NCI-H1694 (cell line): Measurements from ENCODE around the gene SS18L1.
"Not testable (repeated sequence)": the region's sequence is repeated elsewhere in the genome, so short reads cannot be mapped to it uniquely, and the experiment has no call there.

ENCODE experiments used
- DNase-seq: peaks from one replicate; lab custom pipeline; 2025; lab: John Stamatoyannopoulos, UW

Gene SS18L1

DNA sequence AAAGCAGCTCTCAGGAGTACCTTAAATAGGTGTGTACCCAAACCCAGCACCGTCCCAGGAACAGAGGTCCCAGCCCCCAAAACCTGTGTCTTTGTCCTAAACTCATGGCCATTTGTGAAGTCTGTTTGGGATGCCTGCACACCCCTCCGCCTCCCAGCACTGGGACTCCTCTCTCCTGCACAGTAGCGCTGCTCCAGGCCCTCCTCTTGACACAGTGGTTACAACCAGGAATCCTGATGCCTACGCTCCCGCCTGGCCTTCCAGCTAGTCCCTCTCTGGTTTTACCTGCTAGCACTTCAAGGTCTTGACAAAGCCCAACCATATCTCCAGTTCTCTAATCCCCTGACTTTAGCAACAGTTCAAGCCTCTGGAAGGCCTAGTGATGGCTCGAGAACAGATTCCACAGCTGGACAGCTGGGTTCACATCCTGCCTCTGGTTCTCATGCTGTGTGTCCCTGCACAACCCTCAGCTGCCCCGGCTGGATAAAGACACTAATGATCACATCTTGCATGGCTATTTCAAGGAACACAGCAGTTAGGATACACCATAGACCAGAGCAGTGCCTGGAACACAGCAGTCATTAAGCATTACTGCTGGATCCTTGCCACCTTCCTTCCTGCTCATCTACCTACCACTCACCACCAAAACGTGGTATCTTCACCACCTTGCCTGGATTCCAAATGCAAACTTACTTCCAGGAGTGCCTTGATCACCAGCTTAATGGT is 5.9 kb upstream of the SS18L1 start:
- DNase-seq: no peak

DNA sequence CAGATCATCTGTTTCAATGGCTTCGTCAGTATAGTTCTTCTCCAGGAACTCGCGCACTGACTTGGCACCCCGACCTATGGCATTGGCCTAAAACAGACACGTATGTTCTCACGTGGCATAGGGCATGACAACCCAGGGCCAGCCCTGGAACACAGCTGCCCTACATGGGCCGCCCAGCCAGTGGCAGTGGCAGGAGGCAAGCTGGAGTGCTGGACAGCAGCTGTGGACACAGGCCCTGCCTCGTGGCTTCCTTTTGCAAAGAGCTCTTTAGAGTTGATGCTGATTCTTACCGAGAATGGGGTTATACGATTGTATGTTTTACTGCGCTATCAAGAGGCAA is 5.4 kb upstream of the SS18L1 start:
- DNase-seq: no peak

DNA sequence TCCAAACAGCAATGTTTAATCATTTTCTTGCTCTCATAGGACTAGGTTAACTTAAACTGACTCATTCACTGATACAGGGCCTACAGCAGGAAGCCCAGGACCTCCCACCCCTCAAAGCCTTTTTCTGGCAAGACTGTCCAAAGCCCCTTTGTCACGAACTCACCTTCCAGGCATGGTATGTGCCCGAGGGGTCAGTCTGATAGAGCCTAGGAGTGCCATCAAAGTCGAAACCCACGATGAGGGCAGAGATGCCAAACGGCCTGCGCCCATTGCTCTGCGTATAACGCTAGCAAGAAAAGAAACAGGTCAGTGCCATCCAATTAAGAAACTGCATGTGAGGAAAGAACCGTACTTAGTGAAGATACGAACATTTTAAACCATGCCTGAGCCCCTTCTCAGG is 4.7 kb upstream of the SS18L1 start:
- no peak for DNase-seq

DNA sequence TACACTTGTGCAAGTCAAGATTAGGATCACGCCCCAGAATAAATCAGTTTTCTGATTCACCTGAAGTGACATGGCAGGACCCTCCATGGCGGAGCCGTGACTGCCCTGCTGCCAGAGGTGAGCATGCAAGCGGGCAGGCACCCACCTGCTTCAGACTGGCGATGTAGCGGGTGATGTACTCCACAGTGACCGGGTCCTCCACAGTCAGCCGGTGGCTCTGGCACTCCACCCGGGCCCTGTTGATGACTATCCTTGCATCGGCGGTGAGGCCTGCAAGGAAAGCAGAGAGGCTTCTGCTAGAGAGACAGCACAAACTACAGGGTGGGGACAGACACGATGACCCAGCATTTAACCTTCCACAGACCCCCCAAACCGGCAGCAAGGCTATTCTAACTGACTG is 3.9 kb upstream of the SS18L1 start:
- no peak for DNase-seq

DNA sequence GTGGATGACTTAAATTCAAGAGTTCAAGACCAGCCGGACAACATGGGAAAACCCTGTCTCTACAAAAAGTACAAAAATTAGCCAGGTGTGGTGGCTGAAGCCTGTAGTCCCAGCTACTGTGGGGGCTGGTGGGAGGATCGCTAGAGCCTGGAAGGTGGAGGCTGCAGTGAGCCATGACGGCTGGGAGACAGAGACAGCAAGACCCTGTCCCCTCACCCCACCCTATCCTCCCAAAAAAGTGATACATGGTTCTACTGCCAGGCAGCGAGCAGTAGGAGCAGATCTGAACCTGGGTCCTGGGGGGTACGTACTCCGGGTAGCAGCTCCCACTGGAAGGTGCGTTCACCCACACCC is 2.5 kb upstream of the SS18L1 start:
- DNase-seq: no peak

DNA sequence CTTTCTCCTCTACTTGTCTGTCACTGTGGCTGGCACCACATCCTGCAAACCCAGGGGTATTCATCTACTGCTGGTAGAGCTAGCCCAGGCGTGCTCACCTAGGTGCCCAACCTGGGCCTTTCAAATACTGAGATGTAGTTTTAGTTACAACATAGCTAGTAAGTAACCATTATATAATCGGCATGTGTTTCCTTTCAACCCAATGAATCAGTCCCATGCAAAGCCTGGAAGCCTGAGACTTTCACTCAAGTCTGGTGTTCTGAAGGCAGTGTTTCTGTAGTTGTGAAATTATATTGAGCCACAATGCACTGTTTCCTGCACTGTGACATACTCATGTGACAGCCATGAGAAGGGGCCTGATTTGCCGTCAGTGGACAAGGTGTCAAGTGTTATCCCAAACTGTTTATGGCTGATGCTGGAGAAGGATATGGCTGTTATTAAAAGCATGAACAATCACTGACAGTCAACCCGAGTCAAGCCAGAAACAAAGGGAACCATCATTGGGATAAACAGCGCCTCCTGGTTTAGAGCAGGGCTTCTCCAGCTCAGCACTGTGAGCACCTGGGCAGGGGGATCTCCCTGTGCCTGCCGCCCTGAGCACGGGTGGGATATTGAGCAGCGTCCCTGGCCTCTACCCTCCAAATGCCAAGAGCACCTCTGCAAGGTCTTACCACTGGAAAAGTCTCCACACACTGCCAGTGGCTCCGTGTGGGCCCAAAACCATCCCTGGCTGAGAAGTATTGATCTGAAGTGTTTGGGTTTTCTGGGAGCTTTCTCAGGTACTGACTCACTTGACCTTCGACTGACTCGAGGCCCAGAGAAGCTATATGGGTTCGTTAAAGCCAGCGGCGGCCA is 1.9 kb upstream of the SS18L1 start:
- DNase-seq: no peak

DNA sequence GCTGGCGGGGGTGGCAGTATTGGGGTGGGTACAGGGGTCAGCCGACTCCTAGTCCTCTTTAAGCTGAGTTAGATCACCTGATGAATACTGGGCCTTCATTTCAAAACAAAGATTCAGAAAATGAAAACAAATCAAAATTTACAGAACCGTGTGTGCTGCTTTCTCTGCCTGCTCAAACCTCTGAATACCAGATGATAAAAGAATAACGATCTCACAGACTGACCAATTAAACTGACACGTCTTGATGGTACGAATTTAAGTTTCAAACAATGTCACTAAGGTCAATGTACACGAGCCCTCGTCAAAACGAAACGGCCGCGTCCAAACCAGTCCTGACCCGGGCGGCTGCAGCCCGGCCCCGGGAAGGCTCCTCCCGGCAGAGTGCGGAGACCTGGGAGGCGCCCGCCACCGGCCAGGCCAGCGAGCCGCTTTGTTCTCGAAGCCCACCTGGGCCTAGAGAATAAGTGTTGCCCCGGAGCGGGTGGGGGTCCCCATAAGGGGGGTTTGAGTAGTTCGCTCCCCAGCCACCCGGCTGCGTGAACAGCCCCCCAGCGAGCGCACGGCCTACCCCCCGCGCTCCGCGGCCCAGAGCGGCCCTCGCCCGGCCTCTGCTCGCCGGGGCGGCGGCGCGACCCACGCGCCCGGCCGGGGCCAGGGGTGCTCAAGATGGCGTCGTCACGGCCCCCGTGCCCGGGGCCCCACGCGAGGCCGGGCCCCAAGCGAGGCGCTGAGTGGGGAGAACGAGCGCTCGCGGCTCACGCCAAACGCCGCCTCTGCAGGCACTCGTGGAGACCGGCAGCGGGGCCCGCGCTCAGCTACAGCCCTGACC is 1.1 kb upstream of the SS18L1 start:
- DNase-seq: no peak

DNA sequence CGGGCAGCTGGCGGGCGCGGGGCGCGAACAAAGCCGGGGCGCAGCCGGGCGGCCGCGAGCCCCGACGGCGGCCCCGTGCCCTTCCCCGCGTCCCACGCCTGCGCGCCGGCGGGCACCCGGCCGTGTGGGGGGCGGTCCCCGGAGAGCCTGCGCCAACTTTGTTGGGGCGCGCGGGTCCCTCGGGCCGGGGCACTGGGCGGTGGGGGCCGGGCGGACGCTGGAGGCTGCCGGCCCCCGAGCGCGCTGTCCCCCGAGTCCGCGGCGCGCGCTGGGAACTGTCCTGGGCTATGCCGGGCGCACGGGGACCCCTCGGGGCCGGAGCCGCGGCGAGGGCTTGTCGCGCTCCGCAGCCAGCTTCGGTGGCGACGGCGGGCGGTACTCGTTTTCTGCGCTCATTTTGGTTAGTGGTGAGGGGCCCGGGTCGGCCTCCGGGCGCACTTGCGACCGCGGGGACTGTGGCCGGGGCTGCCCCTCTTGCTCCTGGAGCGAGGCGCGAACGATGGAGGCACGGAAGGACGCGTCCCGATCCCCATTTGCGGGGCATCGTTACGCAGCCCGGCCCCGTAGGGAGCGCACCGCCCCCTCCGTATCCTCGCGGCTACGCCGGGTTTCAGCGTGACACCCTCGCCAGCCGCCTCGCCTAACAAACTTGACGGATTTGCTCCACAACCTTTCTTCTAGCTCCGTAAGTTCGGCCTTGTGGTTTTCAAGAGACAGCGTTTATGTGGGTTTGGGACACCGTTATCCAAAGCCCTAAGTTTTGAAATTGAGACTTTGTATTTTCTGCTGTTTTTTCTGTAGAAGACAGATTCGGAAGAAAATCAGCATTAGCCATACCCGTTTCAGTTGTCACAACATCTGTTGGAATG is 622 bp downstream of the SS18L1 start:
- DNase-seq: no peak

DNA sequence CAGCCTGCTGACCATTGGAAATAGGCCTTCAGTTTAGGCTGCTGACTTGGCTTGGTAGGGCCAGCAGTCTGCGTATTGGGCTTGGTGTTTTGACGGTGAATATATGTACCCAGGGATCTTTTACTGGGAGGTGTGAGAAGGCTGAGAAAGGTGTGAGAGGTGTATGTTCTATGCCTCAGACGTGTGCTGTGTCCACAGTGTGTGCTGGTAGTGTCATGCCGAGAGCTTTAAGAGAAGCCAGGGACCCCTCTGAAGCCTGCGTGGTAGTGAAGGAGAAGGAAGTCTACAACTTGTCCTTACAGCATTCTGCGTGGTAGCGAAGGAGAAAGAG is 2.1 kb downstream of the SS18L1 start:
- DNase-seq: no peak

DNA sequence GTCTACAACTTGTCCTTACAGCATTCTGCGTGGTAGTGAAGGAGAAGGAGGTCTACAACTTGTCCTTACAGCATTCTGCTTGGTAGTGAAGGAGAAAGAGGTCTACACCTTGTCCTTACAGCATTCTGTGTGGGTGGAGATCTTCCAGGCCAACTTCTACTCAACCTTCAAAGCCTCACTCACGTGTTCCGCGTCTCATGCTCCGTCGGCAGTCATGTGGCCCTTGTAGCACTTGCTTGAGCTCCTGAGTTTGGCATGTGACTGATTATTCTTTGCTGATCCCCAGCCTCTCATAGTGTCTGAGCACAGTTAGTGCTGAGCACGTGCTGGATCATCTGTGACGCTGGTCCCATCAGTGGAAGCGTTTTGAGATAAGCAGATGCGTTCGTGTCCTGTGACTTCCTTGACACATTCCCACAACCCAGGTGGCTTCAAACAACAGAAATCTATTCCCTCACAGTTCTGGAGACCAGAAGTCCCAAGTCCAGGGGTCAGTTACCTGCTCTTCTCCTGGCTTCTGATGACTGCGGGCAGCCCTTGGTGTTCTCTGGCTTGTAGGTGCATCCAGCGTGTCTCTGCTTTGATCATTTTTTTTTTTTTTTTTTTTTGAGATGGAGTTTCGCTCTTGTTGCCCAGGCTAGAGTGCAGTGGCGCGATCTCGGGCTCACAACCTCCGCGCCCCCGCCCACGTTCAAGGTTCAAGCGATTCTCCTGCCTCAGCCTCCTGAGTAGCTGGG is 2.6 kb downstream of the SS18L1 start:
- no peak for DNase-seq

DNA sequence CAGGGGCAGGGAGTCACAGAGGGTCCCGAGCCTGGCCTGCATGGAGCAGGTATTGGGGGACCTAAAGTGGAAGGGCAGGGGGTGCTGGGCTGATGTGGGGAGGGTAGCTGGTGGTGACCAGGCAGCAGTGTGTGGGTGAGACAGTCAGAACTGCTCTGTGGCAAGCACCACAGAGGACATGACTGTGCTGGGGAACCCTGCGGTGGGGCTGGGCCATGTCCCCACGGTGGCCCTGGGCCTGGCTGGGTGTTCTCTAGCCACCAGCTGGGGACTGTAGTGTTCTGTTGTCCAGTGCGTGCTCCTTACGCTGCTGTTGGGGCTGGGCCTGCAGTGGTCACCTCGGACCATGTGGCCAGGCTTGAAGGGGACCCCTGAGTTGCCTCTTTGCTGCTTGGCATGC is 3.6 kb downstream of the SS18L1 start:
- DNase-seq: no peak

DNA sequence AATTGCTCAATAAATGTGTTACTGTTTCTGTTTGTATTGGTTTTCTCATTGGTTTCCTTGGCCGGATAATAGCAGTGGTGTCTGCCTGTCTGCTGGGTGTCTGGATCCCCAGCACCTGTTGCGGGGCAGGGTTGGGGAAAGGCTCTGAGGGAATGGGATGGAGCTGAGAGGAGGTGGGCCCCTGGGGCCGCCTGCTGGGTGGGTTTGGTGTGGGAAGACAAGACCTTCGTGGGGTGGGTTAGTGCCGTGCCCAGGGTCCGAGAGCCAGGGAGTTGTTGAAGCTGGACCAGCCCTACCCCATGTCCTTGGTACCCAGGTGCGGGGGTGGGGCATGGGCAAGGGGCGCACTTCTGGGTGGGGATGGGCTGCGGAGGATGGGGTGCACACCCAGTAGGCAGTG is 4.0 kb downstream of the SS18L1 start:
- DNase-seq: no peak

DNA sequence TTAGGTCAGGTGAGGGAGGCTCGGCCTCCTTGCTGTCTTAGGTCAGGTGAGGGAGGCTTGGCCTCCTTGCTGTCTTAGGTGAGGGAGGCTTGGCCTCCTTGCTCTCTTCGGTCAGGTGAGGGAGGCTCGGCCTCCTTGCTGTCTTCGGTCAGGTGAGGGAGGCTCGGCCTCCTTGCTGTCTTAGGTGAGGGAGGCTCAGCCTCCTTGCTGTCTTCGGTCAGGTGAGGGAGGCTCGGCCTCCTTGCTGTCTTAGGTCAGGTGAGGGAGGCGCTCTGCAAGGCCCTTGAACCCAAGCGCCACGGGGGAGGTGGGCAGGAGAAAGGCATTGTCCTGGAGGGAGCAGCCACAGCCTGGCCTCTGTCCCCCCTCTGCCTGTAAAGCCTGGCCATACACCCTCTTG is 4.8 kb downstream of the SS18L1 start:
- DNase-seq: not testable (repeated sequence)

DNA sequence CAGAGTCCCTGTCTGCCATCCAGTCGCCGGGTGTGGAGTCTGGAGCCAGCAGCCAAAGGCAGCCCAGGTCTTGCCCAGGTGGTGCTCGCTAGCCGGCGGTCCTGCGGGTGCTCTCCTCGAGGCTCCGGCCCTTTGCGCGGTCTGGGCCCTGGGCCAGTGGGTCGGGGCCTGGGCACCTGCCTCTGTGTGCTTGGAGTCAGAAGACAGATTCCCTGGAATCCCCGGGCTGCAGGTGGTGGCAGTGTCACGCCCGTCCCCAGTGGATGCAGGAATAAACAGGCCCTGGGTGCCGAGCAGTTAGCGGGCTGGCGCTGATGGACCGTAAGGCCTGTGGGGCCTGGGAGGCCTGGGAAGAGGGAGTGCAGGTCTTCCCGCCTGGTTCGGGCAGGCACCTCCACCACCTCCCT is 5.3 kb downstream of the SS18L1 start:
- no peak for DNase-seq

DNA sequence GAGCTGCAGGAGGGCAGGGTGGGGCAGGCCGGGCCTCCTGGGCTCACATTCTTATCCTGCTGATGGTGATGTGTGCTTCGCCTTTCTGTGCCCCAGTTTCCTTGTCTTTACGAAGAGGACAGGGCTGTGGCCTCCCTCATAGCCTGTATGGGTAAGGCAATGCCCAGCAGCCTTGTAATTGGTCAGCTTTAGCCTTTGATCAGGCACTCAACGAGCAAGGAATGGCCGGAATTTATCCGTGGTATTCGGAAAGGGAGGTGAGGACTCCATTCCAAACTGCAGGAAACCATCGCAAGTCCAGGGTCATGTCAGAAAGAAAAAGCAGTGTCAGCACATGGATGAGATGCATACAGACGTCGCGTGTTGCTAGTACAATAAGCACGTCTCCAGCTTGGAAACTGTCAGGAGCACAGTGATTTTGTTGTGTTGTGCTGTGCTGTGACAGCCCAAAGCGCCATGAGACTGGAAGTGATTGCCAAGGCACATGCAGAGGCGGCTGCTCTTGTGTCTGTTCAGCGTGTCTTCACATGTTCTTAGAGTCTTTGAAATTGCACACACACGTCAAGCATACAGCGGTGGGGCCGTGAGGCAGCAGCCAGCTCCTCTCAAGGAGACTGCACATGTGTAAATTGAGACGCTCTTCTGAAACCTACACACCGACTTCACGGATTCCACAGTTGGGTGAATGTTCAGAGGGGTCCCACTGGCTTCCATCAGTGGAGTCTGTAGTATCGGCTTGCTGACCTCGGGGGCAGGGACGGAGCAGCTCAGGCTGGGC is 6.2 kb downstream of the SS18L1 start:
- no peak for DNase-seq

DNA sequence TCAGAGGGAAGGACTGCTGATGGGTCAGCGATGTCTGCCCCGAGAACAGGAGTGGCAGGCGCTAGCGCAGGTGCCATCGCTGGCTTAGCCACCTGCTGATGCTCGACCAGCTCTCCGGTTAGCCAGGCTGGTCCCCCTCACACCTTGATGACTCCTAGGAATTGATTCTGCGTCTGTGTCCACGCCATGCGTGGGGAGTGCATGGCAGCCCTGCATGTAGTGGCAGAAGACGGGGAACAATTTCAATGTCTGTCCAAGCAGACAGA is 6.7 kb downstream of the SS18L1 start:
- DNase-seq: no peak

DNA sequence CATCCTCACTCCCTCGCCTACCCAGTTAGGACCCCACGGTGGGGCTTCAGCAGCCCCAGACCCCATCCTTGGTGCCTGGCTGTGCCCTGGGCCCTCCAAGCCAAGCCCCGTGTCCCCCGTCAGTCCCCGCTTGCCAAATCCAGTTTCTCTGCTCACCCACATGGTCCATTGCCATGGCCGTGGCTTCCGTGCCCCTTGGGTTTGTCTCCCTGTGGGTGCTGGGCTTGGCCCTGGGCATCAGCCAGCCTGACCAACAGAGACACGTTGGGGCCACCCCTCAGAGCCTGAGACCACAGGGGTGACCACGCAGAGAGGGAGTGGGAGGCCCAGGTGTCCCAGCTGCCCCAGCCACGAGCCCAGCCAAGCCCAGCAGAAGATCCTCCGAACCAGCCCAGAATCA is 7.7 kb downstream of the SS18L1 start:
- no peak for DNase-seq

DNA sequence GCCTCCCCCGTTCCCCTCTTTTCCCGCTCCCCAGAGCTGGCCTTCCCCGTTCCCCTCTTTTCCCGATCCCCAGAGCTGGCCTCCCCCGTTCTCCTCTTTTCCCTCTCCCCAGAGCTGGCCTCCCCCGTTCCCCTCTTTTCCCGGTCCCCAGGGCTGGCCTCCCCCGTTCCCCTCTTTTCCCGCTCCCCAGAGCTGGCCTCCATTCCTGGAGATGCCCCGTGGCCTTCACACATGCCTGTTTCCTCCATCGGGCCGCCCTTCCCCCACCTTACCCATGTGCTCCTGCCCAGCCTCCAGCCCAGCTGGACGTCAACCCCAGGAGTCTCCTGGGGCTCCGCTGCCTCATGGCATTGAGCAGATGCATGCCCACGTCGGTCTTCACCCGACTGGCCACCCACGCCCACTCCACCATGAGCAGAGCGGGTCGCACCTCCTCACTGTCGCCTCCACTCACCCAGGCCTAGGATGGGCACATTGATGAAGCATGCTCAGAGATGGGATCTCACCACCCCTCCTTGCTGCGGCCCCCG is 8.3 kb downstream of the SS18L1 start:
- DNase-seq: no peak

DNA sequence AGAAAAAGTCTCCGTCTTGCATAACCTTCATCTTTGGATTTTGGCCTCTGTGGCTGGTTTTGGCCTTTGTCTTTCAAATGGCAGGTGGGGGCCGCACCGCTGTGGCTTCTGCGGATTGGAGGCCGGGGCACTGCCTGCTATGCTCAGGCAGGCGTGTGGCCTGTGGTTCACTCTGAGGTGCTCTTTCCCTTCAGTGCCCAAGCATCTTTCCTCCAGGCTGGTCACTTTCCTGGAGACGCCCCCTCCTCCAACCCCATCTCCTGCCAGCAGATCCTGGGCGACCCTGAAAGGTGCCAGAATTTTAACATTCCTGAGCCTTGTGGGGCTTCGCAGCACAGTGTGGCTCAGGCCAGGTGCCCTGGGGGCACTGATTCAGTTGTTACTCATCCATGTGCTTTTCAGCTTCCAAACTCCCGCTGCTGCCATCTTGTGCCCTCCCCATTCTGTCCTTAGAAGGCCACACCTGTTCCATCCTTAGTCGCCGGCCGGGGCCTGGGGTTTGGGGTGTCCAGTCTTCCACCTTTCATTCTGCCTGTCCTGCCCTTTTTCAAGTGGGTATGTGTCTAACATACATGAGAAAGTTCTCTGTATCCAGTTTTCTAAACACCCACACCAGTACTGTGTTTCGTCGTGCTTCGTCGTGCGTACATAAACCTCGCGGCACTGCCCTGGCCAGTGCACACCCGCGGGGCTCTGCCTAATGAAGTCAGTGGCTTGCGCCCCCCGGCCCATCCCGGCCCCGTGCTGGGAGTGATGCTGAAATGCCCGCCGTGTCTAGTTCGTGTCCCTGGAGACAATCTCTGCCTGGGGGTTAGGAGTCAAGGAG is 12.1 kb downstream of the SS18L1 start:
- DNase-seq: no peak

DNA sequence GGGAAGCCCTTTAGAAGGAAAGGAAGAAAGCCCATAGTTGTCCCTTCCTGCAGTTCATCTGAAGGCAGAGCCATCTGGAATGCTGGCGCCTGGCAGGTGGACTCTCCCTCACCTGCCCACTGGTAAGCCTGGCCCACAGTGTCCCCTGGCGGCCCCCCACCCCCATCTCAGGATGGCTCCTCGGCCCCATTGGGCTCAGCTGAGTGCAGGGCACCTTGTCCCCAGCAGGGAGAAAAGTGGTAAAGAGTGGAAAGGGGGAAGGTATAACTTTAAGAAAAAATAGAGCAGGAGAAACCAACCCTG is 12.6 kb downstream of the SS18L1 start:
- DNase-seq: no peak
